ENCODE measurements around the gene RBMX. TPM values are rescaled to one million over a fixed set of nuclear protein-coding genes. Genes with fewer than 3 reads are reported as not detected.

RBMX gene
- total RNA-seq, 2 experiments from 2014 or later = 382 to 393 TPM

DNA sequence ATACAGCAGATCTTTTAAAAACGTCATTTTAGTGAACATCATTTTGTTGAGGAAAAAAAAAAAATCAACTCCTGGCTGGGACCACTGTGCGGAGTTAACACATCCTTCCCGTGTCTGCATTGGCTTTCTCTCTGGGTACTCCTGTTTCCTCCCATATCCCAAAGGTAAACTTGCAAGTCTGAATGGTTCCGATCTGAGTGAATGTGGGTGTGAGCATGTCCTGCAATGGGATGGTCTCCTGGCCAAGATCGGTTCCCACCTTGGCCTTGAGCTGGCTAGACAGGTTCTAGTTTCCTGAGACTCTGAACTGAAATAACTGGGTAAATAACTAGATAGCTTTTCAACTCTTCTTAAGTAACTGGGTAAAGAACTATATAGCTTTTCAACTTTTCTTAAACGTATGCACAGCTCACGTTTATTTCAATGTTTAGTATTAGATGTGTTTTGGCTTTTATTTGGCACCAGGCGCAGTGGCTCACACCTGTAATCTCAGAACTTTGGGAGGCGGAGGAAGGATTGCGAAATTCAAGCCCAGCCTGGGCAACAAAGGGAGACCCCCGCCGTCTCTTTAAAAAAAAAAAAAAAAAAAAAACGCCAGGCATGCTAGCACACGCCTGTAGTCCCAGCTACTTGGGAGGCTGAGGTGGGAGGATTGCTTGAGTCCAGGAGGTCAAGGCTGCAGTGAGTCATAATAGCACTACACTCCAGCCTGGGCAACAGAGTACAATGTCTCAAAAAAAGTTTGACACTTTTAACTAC lies 14.0 kb downstream of the RBMX start:
- Mint-ChIP-seq H3K4me3 (no peak overlapping the region), H3K27ac (peak overlapping the region; percentile 75), H3K27me3 (no peaks in the 10 kb centered on the region), H3K9me3 (no peaks in the 10 kb centered on the region), H3K4me1 (peaks cover 24% of the 10 kb centered on the region), H3K36me3 (peaks cover 51% of the 10 kb centered on the region)
- no peak for DNase-seq

DNA sequence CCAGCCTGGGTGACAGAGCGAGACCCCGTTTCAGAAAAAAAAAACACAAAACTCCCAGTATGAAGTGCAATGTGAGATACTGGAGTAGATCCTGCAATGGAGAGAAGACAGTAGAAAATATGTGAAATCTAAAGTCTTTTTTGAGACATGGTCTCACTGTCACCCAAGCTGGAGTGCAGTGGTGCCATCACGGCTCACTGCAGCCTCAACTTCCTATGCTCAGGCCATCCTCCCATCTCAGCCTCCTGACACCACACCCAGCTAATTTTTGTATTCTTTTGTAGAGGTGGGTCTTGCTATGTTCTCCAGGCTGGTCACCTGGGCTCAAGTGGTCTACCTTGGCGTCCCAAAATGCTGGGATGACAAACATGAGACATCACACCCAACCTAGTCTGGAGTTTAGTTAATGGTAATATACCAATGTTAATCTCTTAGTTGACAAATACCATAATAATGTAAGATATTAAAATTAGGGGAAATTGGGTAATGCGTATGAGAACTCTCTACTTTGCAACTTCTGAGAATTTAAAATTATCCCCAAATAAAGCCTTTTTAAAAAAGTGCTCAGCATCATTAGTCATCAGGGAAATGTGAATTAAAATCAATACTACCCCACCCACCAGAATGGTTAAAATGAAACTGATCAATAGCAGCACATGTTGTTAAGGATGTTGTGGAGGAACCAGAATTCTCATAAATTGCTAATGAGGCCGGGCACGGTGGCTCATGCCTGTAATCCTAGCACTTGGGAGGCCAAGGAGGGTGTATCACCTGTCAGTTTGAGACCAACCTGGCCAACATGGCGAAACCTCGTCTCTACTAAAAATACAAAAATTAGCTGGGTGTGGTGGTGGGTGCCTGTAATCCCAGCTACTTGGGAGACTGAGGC lies 15.0 kb downstream of the RBMX start:
- H3K4me3 Mint-ChIP-seq = no peak overlapping the region
- peak overlapping the region; percentile 58 for H3K27ac Mint-ChIP-seq
- peaks cover 54% of the 10 kb centered on the region for H3K36me3 Mint-ChIP-seq
- DNase-seq = no peak
- no peaks in the 10 kb centered on the region for H3K27me3 Mint-ChIP-seq
- no peaks in the 10 kb centered on the region for H3K9me3 Mint-ChIP-seq
- H3K4me1 Mint-ChIP-seq = peaks cover 28% of the 10 kb centered on the region

DNA sequence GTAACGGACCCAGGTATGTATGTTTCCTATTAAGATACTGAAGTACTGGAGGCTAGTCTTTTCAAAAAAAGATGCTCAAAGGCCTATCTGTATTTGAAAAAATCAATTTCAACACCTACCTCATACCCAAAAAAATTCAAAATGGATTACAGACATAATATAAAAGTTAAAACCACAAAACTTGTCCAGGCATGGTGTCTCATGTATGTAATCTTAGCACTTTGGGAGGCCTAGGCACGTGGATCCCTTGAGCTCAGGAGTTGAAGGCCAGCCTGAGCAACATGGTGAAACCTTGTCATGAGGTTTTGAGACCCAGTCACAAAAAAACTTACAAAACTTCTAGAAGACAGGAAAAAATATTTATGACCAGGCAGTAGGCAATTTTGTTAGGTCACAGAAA lies 16.7 kb downstream of the RBMX start:
- H3K27ac Mint-ChIP-seq = peak overlapping the region; percentile 38
- peaks cover 23% of the 10 kb centered on the region for H3K4me1 Mint-ChIP-seq
- H3K36me3 Mint-ChIP-seq = peaks cover 49% of the 10 kb centered on the region
- H3K9me3 Mint-ChIP-seq = no peaks in the 10 kb centered on the region
- no peak for DNase-seq
- H3K27me3 Mint-ChIP-seq = no peaks in the 10 kb centered on the region
- H3K4me3 Mint-ChIP-seq = no peak overlapping the region

DNA sequence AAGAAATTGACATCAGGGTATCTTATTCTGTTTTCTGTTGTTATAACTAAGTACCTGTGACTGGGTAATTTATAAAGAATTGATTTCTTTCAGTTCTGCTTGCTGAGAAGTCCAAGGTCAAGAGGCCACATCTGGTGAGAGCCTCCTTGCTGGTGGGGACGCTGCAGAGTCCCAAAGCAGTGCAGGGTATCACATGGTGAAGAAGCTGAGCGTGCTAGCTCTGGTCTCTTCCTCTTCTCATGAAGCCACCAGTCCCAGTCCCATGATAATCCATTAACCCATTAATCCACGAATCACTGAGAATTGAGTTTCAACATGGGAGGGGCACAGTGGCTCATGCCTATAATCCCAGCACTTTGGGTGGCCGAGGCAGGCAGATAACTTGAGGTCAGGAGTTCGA lies 18.0 kb downstream of the RBMX start:
- H3K27me3 Mint-ChIP-seq = no peaks in the 10 kb centered on the region
- no peak overlapping the region for H3K27ac Mint-ChIP-seq
- peaks cover 48% of the 10 kb centered on the region for H3K36me3 Mint-ChIP-seq
- H3K4me1 Mint-ChIP-seq = peaks cover 26% of the 10 kb centered on the region
- H3K9me3 Mint-ChIP-seq = no peaks in the 10 kb centered on the region
- no peak overlapping the region for H3K4me3 Mint-ChIP-seq
- no peak for DNase-seq

DNA sequence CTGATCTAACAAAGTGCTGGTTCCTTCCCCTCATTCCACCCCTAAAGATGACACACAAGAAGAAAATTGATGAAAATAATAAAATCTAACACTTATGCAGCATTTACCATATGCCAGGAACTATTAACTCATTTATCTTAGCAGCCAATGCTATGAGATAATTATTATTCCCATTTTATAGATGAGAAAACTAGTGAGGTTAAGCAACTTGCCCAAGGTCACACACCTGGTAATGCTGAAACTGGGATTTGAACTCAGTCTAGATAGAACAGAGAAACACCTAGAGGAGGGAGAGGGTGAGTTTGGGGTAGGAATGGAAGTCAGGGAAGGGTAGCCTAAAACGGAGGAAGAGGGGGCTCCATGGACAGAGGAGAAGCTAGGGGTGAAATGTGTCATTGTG lies 18.6 kb downstream of the RBMX start:
- Mint-ChIP-seq H3K36me3 (peaks cover 43% of the 10 kb centered on the region), H3K4me1 (peaks cover 26% of the 10 kb centered on the region), H3K4me3 (no peak overlapping the region), H3K9me3 (no peaks in the 10 kb centered on the region), H3K27me3 (no peaks in the 10 kb centered on the region), H3K27ac (peak overlapping the region; percentile 50)
- no peak for DNase-seq

DNA sequence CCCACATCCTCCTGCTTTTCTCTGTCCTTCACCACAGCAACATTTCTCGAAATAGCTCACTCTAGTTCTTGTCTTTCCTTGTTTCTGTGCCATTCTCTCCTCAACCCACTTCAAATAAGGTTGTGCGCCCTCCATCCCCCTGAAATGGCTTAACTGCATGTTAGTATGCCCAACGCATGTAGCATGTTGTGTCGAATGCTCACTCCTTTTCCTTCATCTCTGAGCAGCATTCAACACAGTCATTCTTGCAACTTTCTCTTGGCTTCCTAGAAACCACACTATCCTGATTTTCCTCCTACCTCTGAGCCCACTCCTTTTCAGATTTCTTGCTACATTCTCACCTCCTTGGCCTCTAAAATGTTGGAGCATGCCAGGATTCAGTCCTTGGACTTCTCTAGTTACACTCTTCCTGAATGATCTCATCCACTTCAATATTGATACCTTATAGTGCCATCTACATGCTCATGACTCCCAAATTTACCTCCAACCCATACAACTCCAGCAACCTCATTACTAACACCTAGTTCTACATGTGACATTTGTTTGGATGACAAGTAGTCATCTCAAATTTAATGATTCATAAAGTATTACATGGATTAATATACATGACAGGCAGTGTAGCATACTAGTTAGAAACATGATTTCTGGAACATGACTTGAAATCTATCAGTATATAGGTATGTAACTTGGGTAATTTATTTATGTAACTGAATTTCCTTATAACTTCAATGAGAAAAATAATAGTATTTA lies 22.3 kb downstream of the RBMX start:
- DNase-seq = no peak
- H3K9me3 Mint-ChIP-seq = no peaks in the 10 kb centered on the region
- no peaks in the 10 kb centered on the region for H3K27me3 Mint-ChIP-seq
- peak overlapping the region; percentile 0 for H3K27ac Mint-ChIP-seq
- H3K4me3 Mint-ChIP-seq = no peak overlapping the region
- peaks cover 14% of the 10 kb centered on the region for H3K4me1 Mint-ChIP-seq
- peaks cover 40% of the 10 kb centered on the region for H3K36me3 Mint-ChIP-seq

DNA sequence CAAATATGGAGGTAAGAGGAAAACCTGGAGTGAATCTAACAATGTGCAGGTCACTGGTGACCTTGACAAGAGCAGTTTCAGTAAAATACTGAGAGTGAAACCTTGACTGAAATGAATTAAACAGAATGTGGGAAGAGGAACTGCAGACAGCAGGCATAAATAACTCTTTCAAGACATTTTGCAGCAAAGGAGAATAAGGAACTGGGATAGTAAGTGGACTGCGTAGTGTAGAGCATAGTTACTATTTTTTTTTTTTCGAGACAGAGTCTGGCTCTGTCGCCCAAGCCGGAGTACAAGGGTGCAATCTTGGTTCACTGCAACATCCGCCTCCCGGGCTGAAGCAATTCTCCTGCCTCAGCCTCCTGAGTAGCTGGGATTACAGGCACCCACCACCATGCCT lies 24.0 kb downstream of the RBMX start:
- no peak for DNase-seq
- Mint-ChIP-seq H3K4me3 (no peak overlapping the region), H3K9me3 (no peaks in the 10 kb centered on the region), H3K4me1 (peaks cover 11% of the 10 kb centered on the region), H3K27me3 (no peaks in the 10 kb centered on the region), H3K36me3 (peaks cover 33% of the 10 kb centered on the region), H3K27ac (peak overlapping the region; percentile 3)

DNA sequence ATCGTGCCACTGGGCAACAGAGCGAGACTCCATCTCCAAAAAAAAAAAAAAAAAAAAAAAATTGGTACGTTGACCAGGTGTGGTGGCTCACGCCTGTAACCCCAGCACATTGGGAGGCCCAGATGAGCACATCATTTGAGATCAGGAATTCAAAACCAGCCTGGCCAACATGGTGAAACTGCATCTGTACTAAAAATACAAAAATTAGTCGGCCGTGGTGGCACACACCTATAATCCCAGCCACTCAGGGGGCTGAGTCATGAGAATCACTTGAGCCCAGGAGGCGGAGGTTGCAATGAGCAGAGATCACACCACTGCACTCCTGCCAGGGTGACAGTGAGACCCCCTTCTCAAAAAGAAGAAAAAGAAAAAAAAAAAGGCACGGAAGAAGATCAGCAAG lies 24.5 kb downstream of the RBMX start:
- no peak overlapping the region for H3K4me3 Mint-ChIP-seq
- peaks cover 32% of the 10 kb centered on the region for H3K36me3 Mint-ChIP-seq
- H3K9me3 Mint-ChIP-seq = no peaks in the 10 kb centered on the region
- H3K4me1 Mint-ChIP-seq = peaks cover 9% of the 10 kb centered on the region
- no peak overlapping the region for H3K27ac Mint-ChIP-seq
- no peak for DNase-seq
- H3K27me3 Mint-ChIP-seq = no peaks in the 10 kb centered on the region

DNA sequence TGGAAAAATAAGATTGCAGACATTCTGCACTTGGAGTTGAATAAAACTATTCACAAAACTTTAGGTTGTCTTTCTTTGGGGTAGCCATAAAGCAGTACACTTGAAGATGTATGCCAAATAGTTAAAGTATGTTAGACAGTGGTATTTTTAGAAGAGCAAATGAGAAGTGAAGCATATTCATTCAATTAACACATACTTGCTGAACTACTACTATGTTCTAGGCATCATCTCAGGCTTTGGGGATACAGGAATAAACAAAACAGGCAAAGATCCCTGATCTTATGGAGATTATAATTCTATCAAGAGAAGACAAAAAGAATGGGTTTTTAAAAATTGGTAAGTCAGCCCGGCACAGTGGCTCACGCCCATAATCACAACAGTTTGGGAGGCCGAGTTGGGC lies 29.0 kb downstream of the RBMX start:
- H3K4me1 Mint-ChIP-seq = no peaks in the 10 kb centered on the region
- H3K9me3 Mint-ChIP-seq = no peaks in the 10 kb centered on the region
- peaks cover 15% of the 10 kb centered on the region for H3K36me3 Mint-ChIP-seq
- no peak overlapping the region for H3K27ac Mint-ChIP-seq
- no peak overlapping the region for H3K4me3 Mint-ChIP-seq
- no peaks in the 10 kb centered on the region for H3K27me3 Mint-ChIP-seq
- DNase-seq = no peak

DNA sequence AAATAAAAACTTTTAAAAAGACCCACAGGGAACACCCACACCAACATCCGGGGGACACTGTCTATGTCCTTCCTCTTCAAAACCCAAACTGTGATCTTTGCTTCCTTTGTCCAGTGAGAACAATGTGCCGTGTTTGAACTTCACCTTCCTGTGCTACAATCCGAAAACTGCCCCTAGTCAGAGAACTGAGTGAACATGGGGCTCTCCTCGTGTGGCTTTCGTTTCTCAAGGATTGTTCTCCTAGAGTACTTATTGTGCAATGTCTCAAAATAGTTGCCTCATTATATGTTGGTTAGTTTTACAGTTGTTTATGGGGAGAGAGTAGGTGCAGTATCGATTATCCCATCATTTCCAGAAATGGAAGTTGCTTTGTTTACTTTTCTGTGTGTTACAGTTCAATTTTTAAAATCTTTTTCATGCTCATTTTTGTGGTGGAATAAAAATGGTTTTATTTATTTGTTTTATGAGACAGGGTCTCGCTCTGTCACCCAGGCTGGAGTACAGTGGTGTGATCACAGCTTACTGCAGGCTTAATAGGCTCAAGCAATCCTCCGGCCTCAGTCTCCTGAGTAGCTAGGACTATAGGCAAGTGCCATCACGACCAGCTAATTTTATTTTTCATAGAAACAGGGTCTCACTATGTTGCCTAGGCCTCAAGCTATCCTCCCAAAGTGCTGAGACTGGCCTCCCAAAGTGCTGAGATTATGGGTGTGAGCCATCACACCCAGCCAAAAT lies 29.9 kb downstream of the RBMX start:
- no peaks in the 10 kb centered on the region for H3K9me3 Mint-ChIP-seq
- H3K27ac Mint-ChIP-seq = no peak overlapping the region
- H3K36me3 Mint-ChIP-seq = peaks cover 18% of the 10 kb centered on the region
- no peak overlapping the region for H3K4me3 Mint-ChIP-seq
- no peaks in the 10 kb centered on the region for H3K27me3 Mint-ChIP-seq
- no peak for DNase-seq
- no peaks in the 10 kb centered on the region for H3K4me1 Mint-ChIP-seq

DNA sequence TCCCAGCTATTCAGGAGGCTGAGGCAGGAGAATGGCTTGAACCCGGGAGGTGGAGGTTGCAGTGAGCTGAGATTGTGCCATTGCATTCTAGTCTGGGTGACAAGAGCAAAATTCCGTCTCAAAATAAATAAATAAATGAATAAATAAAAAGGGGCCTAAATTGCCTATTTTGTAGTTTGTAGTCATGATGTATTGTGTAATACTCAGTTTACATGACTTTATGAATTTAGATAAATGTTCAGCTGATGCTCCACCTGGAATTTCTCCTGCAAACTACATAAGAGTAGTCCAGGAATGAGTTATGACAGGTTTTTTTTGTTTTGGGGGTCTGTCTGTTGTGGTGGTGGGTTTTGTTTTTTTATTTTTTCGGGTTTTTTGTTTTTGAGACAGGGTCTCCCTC lies 31.1 kb downstream of the RBMX start:
- no peaks in the 10 kb centered on the region for H3K27me3 Mint-ChIP-seq
- H3K4me3 Mint-ChIP-seq = no peak overlapping the region
- H3K4me1 Mint-ChIP-seq = no peaks in the 10 kb centered on the region
- DNase-seq = no peak
- H3K27ac Mint-ChIP-seq = no peak overlapping the region
- H3K36me3 Mint-ChIP-seq = peaks cover 23% of the 10 kb centered on the region
- no peaks in the 10 kb centered on the region for H3K9me3 Mint-ChIP-seq

DNA sequence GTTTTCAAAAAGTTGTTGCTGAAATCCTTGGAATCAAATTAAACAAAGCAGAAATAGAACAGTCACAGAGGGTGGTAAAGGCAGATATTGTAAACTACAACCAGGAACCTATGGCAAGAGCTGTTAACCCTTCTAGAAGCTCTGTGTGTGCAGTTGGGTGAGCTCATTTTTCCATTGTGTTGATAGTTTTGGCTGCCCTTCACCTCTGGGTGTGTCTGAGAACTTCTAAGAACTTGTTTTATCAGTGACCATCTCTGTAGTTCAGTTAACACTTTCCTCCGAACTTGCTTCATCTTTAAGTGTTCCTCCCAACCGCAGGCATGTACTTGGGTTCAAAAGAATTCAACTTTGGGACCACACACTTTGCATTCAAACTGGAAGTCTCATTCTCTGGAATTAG lies 32.7 kb downstream of the RBMX start:
- H3K36me3 Mint-ChIP-seq = peaks cover 15% of the 10 kb centered on the region
- no peak overlapping the region for H3K4me3 Mint-ChIP-seq
- no peaks in the 10 kb centered on the region for H3K9me3 Mint-ChIP-seq
- no peak for DNase-seq
- H3K27me3 Mint-ChIP-seq = no peaks in the 10 kb centered on the region
- no peak overlapping the region for H3K27ac Mint-ChIP-seq
- no peaks in the 10 kb centered on the region for H3K4me1 Mint-ChIP-seq

DNA sequence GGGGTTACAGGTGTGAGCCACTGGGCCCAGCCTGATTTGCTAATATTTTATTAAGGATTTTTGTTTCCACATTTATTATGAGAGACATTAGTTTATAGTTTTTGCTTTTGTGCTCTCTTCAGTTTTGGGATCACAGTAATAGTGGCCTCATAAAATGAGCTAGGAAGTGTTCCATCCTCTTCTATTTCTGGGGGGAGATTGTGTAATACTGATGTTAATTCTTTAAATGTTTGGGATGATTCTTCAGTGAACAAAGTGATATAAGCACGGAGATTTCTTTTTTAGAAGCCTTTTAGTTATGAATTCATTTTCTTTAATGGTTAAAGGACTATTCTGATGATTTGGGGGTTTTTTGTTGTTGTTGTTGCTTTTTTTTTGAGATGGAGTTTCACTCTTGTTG lies 41.3 kb downstream of the RBMX start:
- H3K36me3 Mint-ChIP-seq = peaks cover 7% of the 10 kb centered on the region
- H3K9me3 Mint-ChIP-seq = no peaks in the 10 kb centered on the region
- no peaks in the 10 kb centered on the region for H3K4me1 Mint-ChIP-seq
- no peak overlapping the region for H3K4me3 Mint-ChIP-seq
- H3K27ac Mint-ChIP-seq = no peak overlapping the region
- DNase-seq = no peak
- no peaks in the 10 kb centered on the region for H3K27me3 Mint-ChIP-seq

DNA sequence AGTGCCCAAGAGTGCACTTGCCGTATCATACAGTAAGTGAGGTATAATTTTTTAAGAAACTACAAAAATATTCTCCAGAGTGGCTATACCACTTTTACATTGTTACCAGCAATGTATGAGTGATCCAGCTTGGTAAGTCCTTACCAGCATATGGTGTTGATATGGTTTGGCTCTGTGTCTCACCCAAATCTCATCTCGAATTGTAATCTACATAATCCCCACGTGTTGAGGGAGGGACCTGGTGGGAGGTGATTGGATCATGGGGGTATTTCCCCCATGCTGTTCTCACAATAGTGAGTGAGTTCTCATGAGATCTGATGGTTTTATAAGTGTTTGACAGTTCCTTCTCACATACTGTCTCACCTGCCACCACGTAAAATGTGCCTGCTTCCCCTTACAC lies 44.8 kb downstream of the RBMX start:
- H3K27ac Mint-ChIP-seq = no peak overlapping the region
- peaks cover 1% of the 10 kb centered on the region for H3K36me3 Mint-ChIP-seq
- DNase-seq = no peak
- no peak overlapping the region for H3K4me3 Mint-ChIP-seq
- H3K9me3 Mint-ChIP-seq = no peaks in the 10 kb centered on the region
- H3K4me1 Mint-ChIP-seq = no peaks in the 10 kb centered on the region
- no peaks in the 10 kb centered on the region for H3K27me3 Mint-ChIP-seq

DNA sequence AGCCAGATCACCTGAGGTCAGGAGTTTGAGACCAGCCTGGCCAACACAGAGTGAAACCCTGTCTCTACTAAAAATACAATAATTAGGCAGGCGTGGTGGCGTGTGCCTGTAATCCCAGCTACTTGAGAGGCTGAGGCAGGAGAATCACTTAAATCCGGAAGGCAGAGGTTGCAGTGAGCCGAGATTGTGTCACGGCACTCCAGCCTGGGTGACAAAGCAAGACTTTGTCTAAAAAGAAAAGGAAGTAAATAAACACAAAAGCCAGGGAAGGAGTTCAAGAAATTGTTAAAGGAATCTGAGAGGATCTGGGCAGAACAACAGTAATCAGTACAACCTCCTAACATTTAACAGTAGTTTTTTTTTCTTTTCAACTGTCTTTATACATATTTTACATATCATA lies 51.1 kb downstream of the RBMX start:
- no peaks in the 10 kb centered on the region for H3K36me3 Mint-ChIP-seq
- no peak overlapping the region for H3K4me3 Mint-ChIP-seq
- DNase-seq = no peak
- H3K4me1 Mint-ChIP-seq = no peaks in the 10 kb centered on the region
- H3K27ac Mint-ChIP-seq = no peak overlapping the region
- H3K9me3 Mint-ChIP-seq = no peaks in the 10 kb centered on the region
- H3K27me3 Mint-ChIP-seq = no peaks in the 10 kb centered on the region
